Right renal pelvis (tissue), 4 donors: ENCODE measurements around the gene IRAK1. TPM values are rescaled to one million over a fixed set of nuclear protein-coding genes. Genes with fewer than 3 reads are reported as not detected.

Experiments
- DNase-seq, 4 donors: peaks; one replicate each; pipeline ENCODE4 v3.0.0-alpha.2; 2013; ENCODE audit warnings: low read depth in 4 of 4, low spot score in 3 of 4, missing footprints in 1 of 4
- polyA plus RNA-seq, 4 donors: library from polyadenylated mRNA; unstranded; fragments of 120-200 nt; gene quantifications; one replicate each; pipeline ENCODE4 v1.2.1, GENCODE V29; 2013; ENCODE audit not compliant: insufficient read length in 4 of 4

The IRAK1 gene
- polyA plus RNA-seq, 4 donors: 48.4 to 62.2 (median 51.7) TPM

GRCh38 chrX:153973127-153974002, 46.3 kb downstream of the IRAK1 start:
- DNase-seq: no peak

DNA sequence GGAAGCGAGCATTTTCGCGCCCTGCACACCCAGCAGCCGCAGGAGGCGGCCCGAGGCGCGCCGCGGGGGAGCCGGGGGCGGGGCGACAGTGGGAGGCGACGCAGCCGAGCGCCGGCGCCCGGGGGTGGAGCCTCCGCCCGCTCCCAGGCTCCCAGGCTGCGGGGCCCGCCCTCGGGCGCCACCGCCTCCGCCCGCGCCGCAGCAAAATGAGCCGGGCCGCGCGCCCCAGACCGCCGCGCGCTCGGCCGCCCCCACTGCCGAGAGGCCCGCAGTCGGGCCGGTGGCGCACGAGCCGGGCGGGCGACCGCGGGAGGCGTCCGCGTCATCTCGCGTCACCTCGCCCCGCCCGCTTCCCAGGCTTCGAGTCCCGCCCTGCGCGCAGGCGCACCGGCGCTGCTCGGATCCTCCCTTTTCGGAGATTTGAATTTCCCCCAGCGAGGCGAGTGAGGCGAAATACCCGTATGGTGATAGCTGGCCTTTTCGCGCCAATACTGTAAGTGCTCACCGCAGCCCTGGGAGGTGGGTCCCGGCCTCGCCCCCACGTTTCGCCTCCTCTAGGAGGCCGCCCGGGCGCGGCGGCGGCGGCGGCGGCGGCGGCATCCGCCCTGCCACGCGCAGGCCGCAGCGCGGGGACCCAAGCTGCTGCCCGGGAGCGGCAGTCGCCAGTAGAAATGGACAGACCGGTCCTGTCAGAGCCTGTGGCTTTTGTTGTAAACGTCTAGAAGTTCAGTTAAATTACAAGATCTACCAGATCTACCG, 47.2 kb downstream of the IRAK1 start, which contains the start of gene TMEM187:
Gene TMEM187, plus strand, starts transcription at position 387 of the 759 bp plus-strand sequence. CDS start 9,309 bp downstream, outside the sequence.
- DNase-seq: peak; percentile 67 to 77 (median 71)

- DNase-seq: peak; percentile 76 to 82 (median 78)
Measured at GRCh38 chrX:153971450-153972367, 48.0 kb downstream of the IRAK1 start, which contains the start of gene HCFC1. Gene HCFC1 (minus strand): TSS chrX:153971818. CDS start chrX:153970840, 978 bp downstream.

- DNase-seq: peak in 2 of 4 donors; percentile 51 to 65
Measured at GRCh38 chrX:153971124-153971449, 48.6 kb downstream of the IRAK1 start.

- DNase-seq: peak in 1 of 4 donors; percentile 41
Measured at GRCh38 chrX:153970357-153971123, 49.2 kb downstream of the IRAK1 start.

DNA sequence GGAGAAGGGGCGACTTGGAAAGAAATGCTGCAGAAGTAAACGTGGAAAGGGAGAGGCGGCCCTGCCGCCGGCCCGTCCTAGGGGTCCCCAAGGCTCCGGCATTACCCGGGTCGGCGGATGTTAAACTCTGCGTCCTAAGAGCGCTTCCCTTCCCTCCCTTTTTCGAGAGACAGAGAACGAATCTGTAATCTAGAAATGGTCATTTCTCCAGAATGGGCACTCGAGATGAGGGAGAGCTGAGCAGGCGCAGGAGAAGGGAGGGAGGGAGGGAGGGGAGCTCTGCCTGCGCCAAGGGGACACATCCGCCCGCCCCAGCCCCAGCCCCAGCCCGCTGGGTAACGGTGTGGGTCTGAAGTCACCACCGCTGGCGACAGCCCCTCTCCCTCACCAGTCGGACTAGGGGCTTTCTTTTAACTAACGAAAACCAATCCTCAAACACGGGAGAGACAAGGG, 49.8 kb downstream of the IRAK1 start:
- DNase-seq: no peak

GRCh38 chrX:153969125-153969903, 50.4 kb downstream of the IRAK1 start:
- no peak for DNase-seq

GRCh38 chrX:153968754-153969124, 51.0 kb downstream of the IRAK1 start:
- DNase-seq: no peak

GRCh38 chrX:153968255-153968654, 51.4 kb downstream of the IRAK1 start:
- DNase-seq: no peak

DNA sequence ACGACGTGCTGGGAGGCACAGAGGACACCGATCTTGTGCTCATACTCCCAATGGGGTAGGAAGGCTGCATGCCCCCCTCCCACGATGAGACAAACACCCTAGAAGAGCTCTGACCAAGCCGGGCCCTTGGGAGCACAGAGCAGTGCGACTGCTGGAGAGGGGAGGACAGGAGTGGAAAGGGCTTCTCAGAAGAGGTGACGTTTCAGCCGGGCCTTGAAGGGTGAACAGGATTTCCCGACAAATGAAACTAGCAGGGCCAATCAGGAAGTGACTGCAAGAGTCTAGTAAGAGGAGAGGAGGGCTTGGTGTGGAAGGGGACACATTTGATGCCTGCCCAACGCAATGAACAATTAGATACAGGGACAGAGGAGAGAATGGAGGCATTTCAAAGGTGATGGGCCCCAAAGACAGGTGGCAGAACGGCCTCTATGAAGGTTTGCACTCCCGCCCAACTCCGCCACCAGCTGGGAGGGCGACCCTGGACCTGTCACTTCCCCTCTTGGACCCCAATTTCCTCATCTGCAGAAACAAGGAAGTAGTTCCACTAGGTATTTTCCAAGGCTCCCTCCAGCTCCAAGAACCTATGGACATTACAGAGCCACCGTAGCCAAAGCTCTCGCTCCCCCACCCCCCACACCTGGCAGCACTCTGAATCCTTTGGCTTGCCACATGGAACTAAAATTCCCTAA, 52.0 kb downstream of the IRAK1 start:
- no peak for DNase-seq

GRCh38 chrX:153966841-153967535, 52.7 kb downstream of the IRAK1 start:
- no peak for DNase-seq

DNA sequence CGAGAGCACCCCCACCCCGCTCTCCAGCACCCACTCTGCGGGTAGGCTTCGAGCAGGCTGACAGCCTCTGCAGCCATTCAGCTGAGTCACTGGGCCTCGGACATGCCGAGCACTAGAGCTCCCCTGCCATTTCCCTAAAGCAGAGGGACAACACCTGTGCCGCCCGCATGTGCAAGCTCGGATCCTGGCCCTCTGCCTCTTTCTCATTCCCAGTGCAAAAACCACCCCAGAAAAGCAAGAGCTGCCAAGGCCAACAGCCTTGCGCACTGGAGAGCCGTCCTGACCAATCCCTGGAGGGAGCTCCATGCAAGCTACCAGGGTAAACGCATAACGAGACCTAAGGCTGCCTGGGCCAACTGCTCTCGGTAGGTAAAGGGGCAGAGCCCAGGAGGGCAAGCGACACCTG, 53.4 kb downstream of the IRAK1 start:
- DNase-seq: no peak

DNA sequence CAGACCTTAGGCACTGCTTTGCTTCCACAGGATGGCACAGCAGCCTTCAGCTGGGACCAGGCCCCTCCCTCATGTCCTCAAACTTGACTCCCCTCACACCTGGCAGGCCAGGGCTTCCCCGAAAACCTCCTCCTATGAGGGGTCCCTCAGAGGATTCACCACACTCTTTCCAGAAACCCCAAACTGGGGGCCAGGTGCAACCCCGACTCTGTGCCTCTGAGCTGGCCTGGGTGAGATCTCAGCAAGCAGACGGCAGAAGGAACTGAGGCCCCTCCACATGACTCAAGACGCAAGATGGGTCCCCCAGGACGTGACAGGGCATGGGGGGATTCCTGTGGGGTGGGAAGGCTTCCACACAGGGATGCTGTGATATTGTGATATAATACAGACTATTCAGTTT, 54.3 kb downstream of the IRAK1 start:
- no peak for DNase-seq

- DNase-seq: no peak
Measured at GRCh38 chrX:153964105-153964504, 55.6 kb downstream of the IRAK1 start.

DNA sequence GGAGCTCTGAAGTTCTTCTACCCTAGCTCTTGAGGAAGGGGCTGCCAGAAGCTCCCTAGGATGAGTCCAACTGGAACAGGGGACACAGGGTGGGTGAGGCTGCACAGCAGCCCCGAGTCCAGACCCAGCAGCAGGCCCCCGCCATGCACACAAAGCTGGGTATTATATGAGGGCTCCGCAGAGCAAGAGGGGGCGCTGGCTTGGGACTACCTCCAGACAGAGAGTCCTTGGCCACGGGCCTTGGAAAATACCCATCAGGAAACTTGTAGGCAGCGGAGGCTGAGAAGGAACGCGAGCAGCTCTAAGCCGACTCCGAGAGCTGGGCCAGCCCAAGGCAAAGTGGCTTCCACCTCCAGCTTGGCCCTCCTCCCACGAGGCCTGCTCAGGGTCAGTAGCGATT, 56.2 kb downstream of the IRAK1 start:
- no peak for DNase-seq

DNA sequence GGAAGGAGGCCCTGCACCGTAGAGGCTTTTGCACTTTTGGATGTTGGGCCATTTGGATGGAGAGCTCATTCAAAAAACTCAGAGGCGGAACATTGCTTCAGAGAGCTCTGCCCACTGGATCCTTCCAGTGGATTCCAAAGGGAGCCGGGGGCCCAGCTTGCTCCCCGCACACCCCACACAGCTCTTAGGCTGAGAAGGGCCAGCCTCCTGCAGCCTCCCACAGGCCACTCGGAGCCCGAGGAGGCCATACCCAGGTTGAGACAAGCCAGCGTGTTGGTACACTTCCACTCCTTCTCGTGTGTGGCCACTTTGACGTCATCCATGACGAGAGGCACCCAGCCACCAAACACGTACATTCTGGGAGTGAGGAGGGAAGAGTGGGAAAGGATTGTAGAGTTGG, 58.4 kb downstream of the IRAK1 start:
- no peak for DNase-seq

GRCh38 chrX:153960786-153961185, 58.9 kb downstream of the IRAK1 start:
- no peak for DNase-seq
